IPS-18c (cell line): ENCODE results near the gene PEF1.
A peak's percentile ranks its signal among the peaks of the same experiment; 100 is the strongest.

ENCODE experiments used
- H3K4me3 ChIP-seq: 2 replicates; pipeline ENCODE4 v1.7.0; 2013; ENCODE audit warnings: low read depth, mild to moderate bottlenecking, low read length, moderate library complexity; ENCODE audit not compliant: insufficient read depth
- H3K9me3 ChIP-seq: one replicate; pipeline ENCODE4 v1.6.1; 2013; ENCODE audit warnings: mild to moderate bottlenecking, low read length, moderate library complexity; ENCODE audit not compliant: control insufficient read depth, insufficient read depth

The PEF1 gene, protein sequence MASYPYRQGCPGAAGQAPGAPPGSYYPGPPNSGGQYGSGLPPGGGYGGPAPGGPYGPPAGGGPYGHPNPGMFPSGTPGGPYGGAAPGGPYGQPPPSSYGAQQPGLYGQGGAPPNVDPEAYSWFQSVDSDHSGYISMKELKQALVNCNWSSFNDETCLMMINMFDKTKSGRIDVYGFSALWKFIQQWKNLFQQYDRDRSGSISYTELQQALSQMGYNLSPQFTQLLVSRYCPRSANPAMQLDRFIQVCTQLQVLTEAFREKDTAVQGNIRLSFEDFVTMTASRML

DNA sequence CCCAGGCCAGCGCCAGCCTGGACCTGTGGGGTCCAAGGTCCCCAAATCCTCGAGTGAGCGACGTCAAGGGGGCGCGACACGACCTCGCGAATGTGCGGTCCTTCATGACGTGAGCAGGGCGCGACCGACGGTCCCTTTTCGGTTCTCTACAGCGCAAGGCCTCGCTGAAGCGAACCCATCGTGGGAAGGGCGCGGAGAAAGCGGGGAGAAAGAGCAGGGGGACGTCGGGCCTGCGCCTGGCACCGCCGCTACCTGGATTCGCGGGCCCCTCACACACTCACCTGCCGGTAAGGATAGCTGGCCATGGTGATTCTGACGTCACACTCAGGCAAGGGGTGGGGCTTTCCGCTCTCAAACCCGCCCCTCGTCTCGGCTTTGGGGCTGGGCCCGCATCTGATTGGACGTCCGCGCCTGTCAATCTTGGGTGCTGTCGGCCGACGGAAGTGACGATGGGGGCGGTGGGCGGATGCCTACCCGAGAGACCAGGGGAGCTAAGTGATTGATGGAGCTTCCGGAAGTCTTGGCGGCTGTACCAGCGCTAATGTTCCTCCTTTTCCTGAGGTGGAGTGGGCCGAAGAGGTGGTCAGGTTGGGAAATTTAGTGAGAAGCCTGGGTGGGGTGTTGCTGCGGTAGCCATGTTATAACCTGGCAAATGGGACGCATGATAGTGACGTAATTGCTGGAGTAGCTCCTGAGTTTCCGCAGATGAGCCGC lies at the start of gene PEF1:
Gene PEF1, minus strand, starts transcription at position 317 of the 714 bp plus-strand sequence. Its CDS starts 12 bp downstream, at position 305.
- H3K9me3 ChIP-seq: no peaks in the 10 kb centered on the region
- peak within 1 kb of the TSS; percentile 100 for H3K4me3 ChIP-seq

DNA sequence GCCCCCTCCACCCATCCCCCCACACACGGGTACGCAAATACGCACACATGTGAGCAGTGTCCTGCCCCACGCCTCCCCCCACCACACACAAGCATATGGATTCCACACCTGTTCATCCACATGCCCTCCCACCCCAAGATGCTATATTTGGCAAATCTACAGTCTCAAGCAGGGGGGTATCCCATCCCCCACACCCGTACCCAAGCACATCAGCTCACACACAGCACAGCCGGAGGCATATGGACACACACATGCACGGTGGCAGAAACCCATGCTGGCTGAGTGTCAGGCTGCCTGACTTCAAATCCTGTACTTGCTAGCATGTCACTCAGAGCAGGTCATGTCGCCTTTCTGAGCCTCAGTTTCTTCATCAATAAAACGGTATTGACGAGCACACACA lies 48.6 kb upstream of the PEF1 start:
- no peak overlapping the region for H3K4me3 ChIP-seq
- no peaks in the 10 kb centered on the region for H3K9me3 ChIP-seq

DNA sequence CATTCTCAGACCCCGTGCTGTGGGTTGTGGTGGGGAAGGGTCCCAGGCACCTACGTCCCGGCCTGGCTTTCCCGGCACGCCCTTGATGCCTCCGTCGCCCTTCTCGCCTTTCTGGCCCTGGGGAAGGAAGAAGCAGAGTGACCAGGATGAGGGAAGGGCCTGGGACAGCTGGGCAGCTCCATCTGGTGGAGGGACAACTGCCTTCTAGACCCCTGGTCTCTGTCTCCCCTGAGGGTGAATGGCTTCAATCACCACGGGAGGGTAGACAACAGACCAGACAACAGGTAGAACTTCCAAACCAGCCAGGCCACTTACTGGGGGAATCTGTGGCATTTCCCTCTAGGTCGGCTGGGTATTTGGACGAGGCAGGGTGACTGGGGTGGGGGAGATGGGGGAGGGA lies 47.3 kb upstream of the PEF1 start:
- H3K9me3 ChIP-seq: no peaks in the 10 kb centered on the region
- H3K4me3 ChIP-seq: no peak overlapping the region

DNA sequence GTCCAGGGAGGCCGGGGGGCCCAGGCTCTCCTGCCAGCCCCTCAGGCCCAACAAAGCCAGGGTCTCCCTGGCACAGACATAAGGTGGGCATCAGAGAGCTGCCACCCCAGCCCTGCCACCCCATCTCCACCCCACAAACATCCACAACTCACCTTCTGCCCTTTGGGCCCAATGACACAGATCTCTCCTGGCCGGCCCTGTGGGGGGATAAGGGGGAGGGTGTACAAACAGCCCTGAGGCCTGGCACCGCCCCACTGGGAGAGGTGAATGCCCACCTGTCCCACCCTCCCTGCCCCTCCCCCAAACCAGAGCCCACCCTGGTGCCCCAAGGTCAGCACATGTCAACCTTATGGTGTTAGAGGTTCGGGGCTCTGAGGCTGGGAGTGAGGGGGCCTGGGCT lies 46.8 kb upstream of the PEF1 start:
- Histone ChIP-seq H3K9me3 (no peaks in the 10 kb centered on the region), H3K4me3 (no peak overlapping the region)

DNA sequence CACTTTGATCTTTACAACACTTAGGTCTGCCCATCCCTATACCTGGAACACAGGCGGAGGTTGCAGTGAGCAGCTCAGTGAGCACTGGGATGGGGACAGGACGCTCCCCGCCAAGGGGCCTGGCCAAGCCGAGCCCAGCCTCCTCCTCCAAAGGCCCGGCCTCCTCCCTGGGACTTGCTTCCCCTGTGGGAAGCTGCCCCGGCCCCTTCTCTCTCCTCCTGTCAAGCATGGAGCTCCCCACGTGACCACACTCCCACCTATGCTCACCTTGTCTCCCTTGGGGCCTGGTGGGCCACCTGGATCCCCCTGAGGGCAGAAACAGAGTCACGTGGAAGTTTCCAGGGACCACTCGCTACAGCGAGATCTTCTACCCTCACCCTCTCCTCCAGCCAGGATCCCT lies 46.2 kb upstream of the PEF1 start:
- Histone ChIP-seq H3K9me3 (no peaks in the 10 kb centered on the region), H3K4me3 (no peak overlapping the region)

DNA sequence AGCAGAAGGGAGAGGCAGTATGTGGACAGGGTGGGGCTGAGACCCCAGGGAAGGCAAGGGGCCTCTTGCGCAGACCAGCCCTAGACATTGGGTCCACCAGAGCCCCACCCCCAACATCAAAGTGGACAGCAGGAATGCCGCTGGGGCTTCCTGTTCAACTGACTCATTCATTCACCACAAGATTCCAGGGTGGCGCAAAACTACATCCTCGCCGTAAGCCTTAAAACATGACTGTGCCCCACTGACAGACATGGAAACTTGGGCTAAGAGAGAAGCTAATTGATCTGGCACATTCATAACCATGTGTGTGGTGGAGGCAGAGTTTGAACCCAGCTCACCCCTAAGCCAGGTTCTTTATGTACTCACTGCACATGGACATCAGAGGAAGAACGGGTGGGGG lies 45.2 kb upstream of the PEF1 start:
- Histone ChIP-seq H3K4me3 (no peak overlapping the region), H3K9me3 (no peaks in the 10 kb centered on the region)

DNA sequence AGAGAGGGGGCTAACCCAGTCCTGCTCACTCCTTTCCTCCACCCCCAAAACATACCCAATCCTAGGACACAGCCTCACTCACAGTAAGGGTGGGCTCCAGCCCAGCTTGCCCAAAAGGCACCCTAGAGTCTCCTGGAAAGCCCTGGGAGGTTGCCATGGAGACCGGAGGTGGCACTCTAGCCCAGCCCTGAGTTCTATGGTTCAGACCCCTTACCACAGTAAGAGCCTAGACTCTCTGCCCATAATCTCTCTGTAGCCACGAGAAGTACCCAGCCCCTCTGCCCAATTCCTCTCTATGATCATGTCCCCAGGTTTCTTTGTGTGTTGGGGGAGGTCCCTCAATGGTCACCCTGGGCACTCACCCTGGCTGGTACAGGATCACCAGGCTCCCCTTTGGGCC lies 44.7 kb upstream of the PEF1 start:
- no peak overlapping the region for H3K4me3 ChIP-seq
- no peaks in the 10 kb centered on the region for H3K9me3 ChIP-seq

DNA sequence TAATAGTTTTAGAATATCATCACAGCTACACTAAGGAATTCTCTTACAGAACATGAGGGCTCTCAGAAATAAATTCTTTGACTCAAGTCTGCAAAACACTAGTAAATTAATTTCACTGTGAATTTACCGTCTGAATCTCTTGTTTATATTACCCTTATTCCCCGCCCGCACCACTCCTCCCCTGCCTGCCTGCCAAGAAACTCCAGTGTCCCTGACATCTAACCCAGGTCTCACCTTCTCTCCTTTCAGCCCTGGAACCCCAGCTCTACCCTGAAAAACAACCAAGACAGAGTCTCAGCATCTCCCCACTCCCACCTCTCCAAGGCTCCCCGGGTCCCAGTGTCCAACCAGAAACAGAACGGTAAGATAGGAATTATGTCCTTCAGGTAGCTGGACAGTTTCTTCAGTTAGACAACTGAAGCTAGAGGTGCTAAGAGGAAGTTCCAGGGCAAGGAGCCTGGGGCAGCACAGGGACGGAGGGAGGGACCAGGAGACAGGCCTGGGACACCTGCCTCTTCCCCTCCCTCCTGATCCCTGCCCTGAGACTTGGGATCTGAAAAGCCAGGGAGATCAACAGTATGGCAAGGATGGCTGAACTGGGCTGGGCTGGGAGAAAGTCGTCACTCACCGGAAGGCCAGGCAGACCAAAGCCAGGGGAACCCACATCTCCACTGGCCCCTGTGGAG lies 43.7 kb upstream of the PEF1 start:
- no peaks in the 10 kb centered on the region for H3K9me3 ChIP-seq
- no peak overlapping the region for H3K4me3 ChIP-seq

DNA sequence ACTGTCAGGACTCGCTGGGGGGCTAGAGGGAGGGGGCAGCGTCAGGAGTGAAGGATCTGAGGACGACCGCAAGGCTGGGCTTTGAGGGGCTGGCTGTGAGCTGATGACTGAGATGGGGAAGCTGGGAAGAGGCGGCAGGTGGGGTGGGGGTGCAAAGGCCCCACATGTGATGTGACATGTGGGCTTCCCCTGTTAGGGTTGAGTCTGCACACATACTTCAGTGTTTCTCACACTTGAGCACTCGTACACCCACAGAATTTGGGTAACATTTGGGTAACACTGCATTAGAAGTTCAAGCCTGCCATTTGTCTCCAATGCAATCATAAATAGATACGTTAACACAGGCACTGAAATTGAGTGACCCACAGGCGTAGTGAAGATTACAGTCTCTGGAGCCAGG lies 42.9 kb upstream of the PEF1 start:
- H3K4me3 ChIP-seq: no peak overlapping the region
- H3K9me3 ChIP-seq: no peaks in the 10 kb centered on the region

DNA sequence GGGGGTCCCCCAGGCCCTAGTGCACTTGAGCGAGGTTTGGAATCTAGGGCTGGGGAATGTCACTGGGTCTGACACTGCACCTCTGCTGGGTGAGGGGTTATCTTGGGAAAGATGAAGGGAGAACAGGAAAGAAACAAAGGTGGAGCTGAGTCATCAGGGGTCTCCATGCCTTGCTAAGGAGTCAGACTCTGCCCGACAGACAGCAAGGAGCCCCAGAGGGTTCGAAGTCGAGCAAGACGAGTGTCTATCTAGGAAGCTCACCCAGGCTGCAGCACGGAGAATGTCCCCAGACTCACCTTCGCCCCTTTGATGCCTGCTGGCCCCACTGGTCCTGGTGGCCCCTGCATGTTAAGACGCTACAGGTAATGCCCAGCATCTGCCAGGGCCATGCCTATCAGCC lies 41.1 kb upstream of the PEF1 start:
- Histone ChIP-seq H3K9me3 (no peaks in the 10 kb centered on the region), H3K4me3 (no peak overlapping the region)

DNA sequence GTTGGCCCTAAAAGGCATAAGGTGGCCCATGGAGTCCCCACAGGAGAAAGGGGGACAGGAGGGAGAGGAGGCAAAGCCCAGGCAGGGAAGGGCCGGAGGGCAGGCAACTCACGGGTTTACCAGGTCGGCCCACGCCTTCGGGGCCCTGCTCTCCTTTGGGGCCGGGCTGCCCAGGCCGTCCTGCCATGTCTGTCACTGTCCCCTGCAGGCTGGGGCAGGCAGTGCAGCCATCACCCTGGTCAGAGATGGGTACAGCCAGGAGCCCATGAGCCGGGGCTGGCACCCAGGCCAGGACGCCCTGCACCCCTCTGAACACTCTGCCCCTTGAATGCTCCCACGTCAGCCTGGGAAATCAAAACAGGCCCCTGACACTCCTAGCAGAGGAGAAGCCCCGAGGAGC lies 39.3 kb upstream of the PEF1 start:
- H3K4me3 ChIP-seq: no peak overlapping the region
- no peaks in the 10 kb centered on the region for H3K9me3 ChIP-seq

DNA sequence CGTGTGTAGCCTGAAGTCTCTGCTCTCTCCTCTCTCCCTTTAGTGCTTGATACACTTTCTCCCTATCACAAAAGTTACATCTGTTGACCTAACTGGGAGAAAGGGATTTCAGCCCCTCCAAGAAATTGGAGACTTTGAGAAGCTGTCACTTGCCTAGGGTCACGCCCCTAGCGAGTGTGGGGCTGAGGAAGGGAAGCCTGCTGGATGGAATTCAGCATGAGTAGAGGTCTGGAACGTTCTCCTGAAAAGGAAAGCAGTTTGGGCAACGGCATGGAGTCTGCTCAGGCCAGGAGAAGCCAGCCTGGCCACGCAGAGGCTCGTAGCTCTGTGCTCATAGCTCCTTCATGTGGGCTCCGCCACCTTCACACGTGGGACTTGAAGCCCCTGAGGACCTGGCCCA lies 36.7 kb upstream of the PEF1 start:
- Histone ChIP-seq H3K4me3 (no peak overlapping the region), H3K9me3 (no peaks in the 10 kb centered on the region)

DNA sequence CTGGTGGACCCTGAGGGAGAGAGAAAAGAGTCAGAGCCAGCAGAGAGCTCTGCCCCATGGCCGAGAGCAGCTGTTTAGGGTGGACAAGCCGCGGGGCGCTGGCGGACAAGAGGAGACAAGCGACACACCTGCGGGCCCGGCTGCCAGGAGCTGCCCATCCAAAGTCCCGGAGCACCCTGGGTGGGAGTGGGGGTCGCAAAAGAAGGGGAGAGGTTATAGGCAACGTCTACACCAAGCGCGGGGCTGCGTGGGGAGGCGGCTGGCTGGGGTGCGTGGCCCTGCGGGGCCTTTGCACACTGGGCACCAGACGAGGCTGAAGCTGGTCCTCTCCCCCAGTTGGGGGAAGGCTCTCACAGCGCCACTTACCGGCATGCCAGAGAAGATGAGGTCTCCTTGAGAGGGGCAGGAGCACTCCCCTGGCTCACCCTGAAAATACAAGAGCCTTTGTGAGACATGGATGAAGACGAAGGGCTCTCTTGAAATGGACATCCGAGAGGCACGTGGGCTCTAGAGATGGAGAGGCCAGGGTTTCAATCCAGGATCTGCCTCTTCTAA lies 35.1 kb upstream of the PEF1 start:
- no peaks in the 10 kb centered on the region for H3K9me3 ChIP-seq
- no peak overlapping the region for H3K4me3 ChIP-seq

DNA sequence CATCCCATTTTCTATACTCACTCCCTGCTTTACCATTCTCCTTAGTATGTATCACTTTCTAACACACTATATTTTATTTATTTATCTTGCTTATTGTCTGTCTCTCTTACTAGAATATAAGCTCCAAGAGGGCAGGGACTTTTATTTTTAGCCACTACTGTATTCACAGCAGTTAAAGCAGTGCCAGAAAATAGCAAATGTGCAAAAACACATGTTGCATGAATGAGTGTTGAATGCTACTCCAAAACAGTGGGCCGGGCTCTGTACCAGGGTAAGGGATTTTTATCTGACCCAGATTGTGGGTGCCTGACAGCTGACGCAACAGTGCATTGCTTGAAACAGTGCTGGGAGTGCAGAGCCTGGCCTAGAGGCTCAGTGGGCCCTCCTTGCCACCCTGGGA lies 34.4 kb upstream of the PEF1 start:
- no peak overlapping the region for H3K4me3 ChIP-seq
- H3K9me3 ChIP-seq: no peaks in the 10 kb centered on the region

DNA sequence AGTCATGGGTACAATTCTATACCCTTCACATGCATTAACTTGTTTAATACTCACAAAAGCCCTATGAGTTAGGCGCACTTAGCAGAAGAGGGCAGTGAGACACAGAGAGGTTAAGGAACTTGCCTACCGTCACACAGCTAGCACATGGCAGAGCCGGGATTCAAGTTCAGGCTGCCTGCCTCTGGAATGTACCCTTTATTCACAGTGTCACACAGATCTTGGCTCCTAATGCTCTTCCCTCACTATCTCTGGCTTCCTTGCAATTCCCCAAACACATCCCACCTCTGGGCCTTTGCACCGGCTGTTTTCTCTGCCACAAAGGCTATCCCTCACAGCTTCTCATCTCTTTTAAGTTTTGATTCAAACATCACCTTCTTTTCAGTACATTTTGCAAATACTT lies 34.0 kb upstream of the PEF1 start:
- Histone ChIP-seq H3K9me3 (no peaks in the 10 kb centered on the region), H3K4me3 (no peak overlapping the region)

DNA sequence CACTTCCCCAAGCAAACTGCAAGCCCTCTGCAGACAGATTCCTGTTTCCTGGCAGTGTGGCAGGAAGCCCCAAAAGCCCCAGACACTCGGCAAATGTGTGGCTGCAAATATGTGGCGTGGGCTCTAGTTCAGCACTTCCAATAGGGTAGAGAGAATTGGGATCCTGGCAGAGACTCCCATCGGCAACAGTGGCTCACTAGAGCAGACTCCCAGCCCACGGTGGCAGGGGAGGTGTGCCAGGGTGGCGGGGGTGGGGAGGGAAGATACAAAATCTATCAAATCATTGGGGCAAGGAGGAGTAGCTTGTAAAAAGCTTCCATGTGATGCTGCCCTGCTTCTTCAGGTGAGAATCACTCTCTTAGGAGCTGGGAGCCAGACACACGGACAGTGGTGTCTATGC lies 33.3 kb upstream of the PEF1 start:
- Histone ChIP-seq H3K4me3 (no peak overlapping the region), H3K9me3 (no peaks in the 10 kb centered on the region)

DNA sequence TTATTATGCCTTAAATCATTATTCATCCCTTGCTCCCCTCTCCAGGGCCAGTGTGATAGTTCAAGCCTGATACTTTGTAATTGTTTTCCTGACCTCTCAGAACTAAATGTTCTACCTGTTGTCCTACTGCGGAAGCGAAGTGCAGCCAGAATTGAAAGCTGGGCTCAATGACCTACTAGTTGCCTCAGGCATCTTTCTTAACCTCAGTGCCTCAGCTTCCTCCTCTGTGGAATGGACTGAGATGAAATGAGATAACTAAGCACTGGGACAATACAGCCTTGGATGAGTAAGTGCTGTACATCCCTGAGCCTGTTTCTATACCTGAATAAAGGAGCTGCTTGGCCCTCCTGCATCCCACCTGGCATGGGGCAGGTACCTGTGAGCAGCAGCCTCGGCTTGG lies 32.7 kb upstream of the PEF1 start:
- no peak overlapping the region for H3K4me3 ChIP-seq
- H3K9me3 ChIP-seq: no peaks in the 10 kb centered on the region

DNA sequence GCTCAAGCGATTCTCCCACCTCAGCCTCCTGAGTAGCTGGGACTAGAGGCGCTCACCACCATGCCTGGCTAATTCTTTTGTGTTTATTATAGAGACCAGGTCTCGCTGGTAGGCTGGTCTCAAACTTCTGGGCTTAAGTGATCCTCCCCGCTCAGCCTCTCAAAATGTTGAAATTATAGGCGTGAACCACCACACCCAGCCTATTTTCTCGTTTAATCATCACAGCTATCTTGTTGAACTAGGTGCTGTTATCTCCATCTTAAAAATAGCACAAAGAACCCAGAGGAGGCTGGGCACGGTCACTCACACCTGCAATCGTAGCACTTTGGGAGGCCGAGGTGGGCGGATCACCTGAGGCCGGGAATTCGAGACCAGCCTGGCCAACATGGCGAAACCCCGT lies 31.1 kb upstream of the PEF1 start:
- no peak overlapping the region for H3K4me3 ChIP-seq
- no peaks in the 10 kb centered on the region for H3K9me3 ChIP-seq
